GM10266 (cell line): ENCODE measurements around the gene ADGRD1.

Source experiments
- DNase-seq: peaks from one replicate; pipeline ENCODE4 v3.0.0; 2012; ENCODE audit errors: extremely low spot score
- TF ChIP-seq, protein P1 (sequence below): IDR thresholded peaks from 2 replicates; pipeline ENCODE4 v1.5.1; 2012; ENCODE audit warnings: mild to moderate bottlenecking, low read depth; ENCODE audit not compliant: control insufficient read depth, insufficient read depth; ENCODE audit errors: missing control alignments

Gene ADGRD1

DNA sequence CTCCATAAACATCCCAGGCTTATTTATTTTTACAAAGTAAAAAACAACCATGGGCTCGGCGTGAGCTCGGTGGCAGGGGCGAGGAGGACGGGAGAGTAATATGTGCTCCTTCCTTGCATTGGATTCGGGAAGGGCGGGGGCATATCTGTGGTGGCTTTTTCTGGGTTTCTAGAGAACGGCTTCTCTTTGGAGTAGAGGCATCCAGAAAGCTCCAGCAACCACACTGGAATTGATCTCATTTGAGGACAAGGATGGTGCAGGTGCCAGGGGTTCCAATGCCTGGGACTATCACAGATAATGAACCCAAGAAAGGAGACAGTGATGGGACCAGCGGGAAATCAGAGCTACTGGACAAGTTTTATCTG, 18.9 kb downstream of the ADGRD1 start:
- TF ChIP-seq, protein P1, sequence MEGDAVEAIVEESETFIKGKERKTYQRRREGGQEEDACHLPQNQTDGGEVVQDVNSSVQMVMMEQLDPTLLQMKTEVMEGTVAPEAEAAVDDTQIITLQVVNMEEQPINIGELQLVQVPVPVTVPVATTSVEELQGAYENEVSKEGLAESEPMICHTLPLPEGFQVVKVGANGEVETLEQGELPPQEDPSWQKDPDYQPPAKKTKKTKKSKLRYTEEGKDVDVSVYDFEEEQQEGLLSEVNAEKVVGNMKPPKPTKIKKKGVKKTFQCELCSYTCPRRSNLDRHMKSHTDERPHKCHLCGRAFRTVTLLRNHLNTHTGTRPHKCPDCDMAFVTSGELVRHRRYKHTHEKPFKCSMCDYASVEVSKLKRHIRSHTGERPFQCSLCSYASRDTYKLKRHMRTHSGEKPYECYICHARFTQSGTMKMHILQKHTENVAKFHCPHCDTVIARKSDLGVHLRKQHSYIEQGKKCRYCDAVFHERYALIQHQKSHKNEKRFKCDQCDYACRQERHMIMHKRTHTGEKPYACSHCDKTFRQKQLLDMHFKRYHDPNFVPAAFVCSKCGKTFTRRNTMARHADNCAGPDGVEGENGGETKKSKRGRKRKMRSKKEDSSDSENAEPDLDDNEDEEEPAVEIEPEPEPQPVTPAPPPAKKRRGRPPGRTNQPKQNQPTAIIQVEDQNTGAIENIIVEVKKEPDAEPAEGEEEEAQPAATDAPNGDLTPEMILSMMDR: no peak
- DNase-seq: no peak

DNA sequence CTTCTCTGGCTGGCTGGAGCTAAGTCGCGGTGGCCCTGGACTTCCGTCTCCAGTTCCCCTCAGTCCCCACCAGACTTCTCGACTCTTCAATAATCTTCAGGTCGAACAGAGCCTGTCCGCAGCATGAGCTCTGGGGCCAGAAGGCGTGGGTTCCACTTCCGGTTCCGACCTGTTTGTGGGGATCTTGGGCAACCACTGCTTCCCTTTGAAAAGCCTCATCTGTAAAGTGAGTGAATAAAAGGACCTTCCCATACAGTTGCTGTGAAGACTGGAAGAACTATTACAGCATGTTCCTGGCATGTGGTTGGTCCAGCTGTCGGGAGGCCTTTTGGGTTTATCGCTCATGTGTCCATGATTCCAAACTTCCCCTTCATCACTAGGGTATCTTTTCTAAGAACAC, 19.4 kb downstream of the ADGRD1 start:
- DNase-seq: no peak
- TF ChIP-seq, protein P1: no peak

DNA sequence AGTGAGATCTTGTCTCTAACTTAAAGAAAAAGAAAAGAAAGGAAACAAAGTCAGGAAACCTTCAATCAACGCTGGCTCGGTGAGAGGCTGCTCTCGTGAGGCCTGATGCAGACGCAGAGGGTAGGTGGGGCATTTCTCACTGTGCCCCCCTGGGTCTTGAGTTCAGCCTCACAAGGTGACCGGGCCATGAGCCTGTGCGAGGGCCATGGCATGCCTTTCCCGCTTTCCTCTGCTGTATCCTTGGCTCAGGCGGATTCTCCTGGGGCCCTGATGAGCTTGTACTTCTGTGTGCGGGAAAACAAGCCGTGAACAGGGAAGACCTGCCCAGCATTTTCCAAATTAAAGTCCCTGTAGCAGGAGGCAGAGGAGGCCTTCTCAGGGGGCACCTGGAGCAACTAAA, 20.2 kb downstream of the ADGRD1 start:
- no peak for DNase-seq
- TF ChIP-seq, protein P1: no peak

DNA sequence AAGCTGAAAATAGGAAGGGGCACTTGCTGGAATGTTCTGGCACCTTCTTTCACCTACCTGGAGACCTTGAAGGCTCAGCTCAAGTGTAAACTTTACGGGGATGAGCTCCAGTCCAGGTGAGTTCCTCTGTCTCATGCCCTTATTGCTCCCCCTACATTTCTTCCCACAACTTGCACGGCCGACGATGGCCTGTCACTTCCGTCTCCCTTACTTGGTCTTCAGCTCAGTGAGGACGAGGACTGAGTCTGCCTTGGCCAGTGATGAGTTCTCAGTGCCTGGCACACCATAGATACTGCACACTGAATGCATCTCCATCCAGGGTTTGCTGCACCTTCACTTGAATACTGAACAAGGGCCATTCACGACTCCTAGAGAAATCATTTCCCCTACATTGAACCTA, 21.4 kb downstream of the ADGRD1 start:
- TF ChIP-seq, protein P1: no peak
- DNase-seq: no peak

DNA sequence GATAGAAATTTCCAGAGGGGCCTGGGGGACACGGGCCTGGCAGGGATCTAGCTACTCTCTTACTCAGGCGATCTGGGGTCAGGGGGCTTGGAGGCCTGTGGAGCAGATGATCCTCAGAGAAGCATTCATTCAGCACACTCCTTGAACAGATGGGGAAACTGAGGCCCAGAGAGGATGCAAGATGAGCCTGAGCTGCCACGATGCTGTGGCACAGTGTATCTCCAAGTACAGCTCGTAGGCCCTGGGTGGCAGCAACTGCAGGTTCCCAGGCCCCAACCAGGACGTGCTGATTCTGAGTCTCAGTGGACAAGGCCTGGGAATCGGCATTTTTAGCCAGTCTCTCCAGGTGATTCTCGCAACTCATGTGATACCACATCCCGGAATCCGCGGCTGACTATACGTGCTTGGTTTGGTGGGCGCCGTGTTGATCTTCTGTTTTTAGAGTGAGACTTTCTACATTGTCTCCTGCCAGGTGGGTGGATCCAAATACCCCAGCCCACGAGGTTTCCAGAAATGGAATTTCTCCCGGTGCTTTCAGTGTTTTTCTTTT, 22.5 kb downstream of the ADGRD1 start:
- DNase-seq: no peak
- TF ChIP-seq, protein P1: no peak

DNA sequence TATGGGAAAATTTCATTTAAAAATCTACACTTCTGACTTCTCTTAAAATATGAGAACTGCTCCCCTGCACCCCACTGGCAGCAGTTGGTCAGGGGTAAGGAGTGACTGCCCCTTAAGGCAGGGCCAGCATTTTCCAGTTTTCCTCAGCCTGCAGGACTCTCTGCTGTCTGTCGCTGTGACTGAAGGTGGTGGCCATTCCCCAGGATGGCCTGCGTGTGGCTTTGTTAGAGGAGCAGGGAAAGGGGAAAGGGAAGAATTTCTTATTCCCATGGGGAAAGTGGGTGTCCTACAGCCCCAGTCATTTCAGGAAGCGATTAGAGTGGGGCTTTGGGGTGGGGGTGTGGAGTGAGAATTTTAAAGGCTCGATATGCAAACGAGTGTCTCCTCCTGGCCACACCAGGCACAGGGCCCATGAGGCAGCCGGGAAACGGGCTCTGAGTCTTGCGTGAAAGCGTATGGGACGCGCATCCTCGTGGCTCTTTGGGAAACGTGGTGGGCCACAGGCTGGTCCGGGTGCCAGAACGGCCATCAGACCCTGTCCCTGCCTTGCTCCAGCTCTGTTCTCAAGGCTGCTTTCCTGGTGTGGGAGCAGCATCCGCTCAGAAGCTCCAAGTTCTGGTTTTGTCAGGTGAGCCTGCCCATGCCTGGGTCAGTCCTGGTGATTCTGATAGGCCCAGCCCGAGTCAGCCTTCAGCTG, 23.5 kb downstream of the ADGRD1 start:
- DNase-seq: no peak
- TF ChIP-seq, protein P1: no peak

DNA sequence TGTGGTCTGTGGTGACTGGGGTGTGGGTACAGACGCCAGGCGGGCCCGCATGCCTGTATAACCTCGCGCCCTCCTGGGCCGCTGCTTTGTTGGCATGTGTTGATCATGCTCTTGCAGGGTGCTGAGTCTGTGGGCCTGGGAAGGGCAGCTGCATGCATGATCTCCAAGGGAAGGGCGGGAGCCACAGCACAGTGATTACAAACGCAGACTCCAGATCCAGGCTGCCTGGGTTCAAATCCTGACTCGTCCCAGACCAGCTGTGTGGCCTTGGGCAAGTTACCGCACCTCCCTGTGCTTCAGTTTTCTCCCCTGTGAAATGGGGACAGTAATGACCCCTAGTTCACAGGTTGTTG, 24.0 kb downstream of the ADGRD1 start:
- TF ChIP-seq, protein P1: no peak
- no peak for DNase-seq
